ENCODE data around the gene TIGD1.

- TF ChIP-seq, protein P1, sequence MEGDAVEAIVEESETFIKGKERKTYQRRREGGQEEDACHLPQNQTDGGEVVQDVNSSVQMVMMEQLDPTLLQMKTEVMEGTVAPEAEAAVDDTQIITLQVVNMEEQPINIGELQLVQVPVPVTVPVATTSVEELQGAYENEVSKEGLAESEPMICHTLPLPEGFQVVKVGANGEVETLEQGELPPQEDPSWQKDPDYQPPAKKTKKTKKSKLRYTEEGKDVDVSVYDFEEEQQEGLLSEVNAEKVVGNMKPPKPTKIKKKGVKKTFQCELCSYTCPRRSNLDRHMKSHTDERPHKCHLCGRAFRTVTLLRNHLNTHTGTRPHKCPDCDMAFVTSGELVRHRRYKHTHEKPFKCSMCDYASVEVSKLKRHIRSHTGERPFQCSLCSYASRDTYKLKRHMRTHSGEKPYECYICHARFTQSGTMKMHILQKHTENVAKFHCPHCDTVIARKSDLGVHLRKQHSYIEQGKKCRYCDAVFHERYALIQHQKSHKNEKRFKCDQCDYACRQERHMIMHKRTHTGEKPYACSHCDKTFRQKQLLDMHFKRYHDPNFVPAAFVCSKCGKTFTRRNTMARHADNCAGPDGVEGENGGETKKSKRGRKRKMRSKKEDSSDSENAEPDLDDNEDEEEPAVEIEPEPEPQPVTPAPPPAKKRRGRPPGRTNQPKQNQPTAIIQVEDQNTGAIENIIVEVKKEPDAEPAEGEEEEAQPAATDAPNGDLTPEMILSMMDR (IDR thresholded peaks at IDR 0.05 in 8 of 11, conservative IDR thresholded peaks at IDR 0.05 in 3 of 11) = no peak
- TF ChIP-seq POLR2AphosphoS5 (IDR thresholded peaks at IDR 0.05) (no peak), POLR2A (IDR thresholded peaks at IDR 0.05) (no peak)
Observed at GRCh38 chr2:232538671-232539070, 11.7 kb downstream of the TIGD1 start.

Measured in spleen (tissue), 7 donors.